MM.1S (cell line): ENCODE results near the gene WDR6.

Experiments
- DNase-seq: peaks from one replicate; pipeline ENCODE4 v3.0.0-alpha.2; 2015
- H2AFZ ChIP-seq: fragments of 300-600 bp; sonication (generic); 2 replicates; pipeline ENCODE4 v1.6.0; 2016; ENCODE audit warnings: antibody characterized with exemption, low read length
- H3F3A ChIP-seq: fragments of 300-600 bp; sonication (generic); 2 replicates; pipeline ENCODE4 v1.6.1; 2016; ENCODE audit warnings: mild to moderate bottlenecking, antibody characterized with exemption, low read length, moderate library complexity, mixed read lengths; ENCODE audit not compliant: insufficient read depth
- H3K27ac ChIP-seq: fragments of 300-600 bp; sonication (generic); 2 replicates; pipeline ENCODE4 v1.5.1; 2016; ENCODE audit warnings: mild to moderate bottlenecking, low read length
- H3K27me3 ChIP-seq: fragments of 300-600 bp; sonication (generic); replicated peaks from 2 replicates; pipeline ENCODE4 v1.6.0; 2016; ENCODE audit warnings: low read length; ENCODE audit not compliant: insufficient read depth
- H3K36me3 ChIP-seq: fragments of 300-600 bp; sonication (generic); replicated peaks from 2 replicates; pipeline ENCODE4 v1.6.1; 2016; ENCODE audit warnings: mild to moderate bottlenecking, low read length, mixed read lengths; ENCODE audit not compliant: insufficient read depth
- H3K4me1 ChIP-seq: fragments of 300-600 bp; sonication (generic); 2 replicates; pipeline ENCODE4 v1.6.1; 2016; ENCODE audit warnings: low read length, mixed read lengths
- H3K4me2 ChIP-seq: fragments of 300-600 bp; sonication (generic); 2 replicates; pipeline ENCODE4 v1.6.0; 2016; ENCODE audit warnings: low read depth, low read length
- H3K4me3 ChIP-seq: fragments of 300-600 bp; sonication (generic); 2 replicates; pipeline ENCODE4 v1.5.1; 2016; ENCODE audit warnings: low read length, mixed read lengths
- H3K79me2 ChIP-seq: fragments of 300-600 bp; sonication (generic); 2 replicates; pipeline ENCODE4 v1.6.1; 2016; ENCODE audit warnings: mixed run types, low read length, mixed read lengths
- H3K9ac ChIP-seq: fragments of 300-600 bp; sonication (generic); 2 replicates; pipeline ENCODE4 v1.6.1; 2016; ENCODE audit warnings: low read length, mixed read lengths
- H3K9me2 ChIP-seq: fragments of 300-600 bp; sonication (generic); replicated peaks from 2 replicates; pipeline ENCODE4 v1.6.1; 2016; ENCODE audit warnings: mild to moderate bottlenecking, low read length, mixed read lengths; ENCODE audit not compliant: insufficient read depth
- H3K9me3 ChIP-seq: fragments of 300-600 bp; sonication (generic); replicated peaks from 2 replicates; pipeline ENCODE4 v1.6.1; 2016; ENCODE audit warnings: mild to moderate bottlenecking, low read length, mixed read lengths; ENCODE audit not compliant: insufficient read depth
- H4K20me1 ChIP-seq: fragments of 300-600 bp; sonication (generic); 2 replicates; pipeline ENCODE4 v1.6.1; 2016; ENCODE audit warnings: mild to moderate bottlenecking, low read length, moderate library complexity, mixed read lengths; ENCODE audit not compliant: insufficient read depth
- EZH2 ChIP-seq: fragments of 300-600 bp; sonication (generic); optimal IDR thresholded peaks from 2 replicates; pipeline ENCODE3; 2017; ENCODE audit warnings: low read depth, mild to moderate bottlenecking, antibody characterized with exemption, low read length, mixed read lengths
- EZH2phosphoT487 ChIP-seq: fragments of 300-600 bp; sonication (generic); IDR thresholded peaks from 2 replicates; pipeline ENCODE4 v1.6.1; 2018; ENCODE audit warnings: antibody characterized with exemption, low read length
- TF ChIP-seq, protein P1 (sequence below): fragments of 300-600 bp; sonication (generic); IDR thresholded peaks from 2 replicates; pipeline ENCODE4 v1.5.1; 2016; ENCODE audit warnings: antibody characterized with exemption, low read length, mixed read lengths

Gene WDR6

DNA sequence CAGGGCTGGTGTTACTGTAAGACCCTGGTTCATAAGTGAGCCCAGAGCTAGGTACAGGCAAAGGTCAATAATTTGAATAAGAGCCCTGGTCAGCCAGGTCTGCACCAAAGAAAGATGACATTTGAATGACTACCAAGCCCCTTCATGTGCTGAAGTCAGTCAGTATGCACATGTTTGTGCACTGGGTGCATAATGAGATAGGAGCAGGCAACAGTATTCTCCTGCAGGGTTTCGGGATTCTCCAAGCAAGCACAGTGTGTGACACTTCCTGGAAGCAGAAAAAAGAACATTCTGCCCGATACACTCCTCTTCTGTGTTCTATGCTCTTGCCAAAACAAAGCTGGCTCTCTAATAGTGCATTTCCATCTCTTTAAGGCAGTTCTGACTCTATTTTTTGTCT, 27.5 kb downstream of the WDR6 start:
- Histone ChIP-seq H3K4me3 (no peak overlapping the region), H3K9ac (no peak overlapping the region), H3K27ac (no peak overlapping the region), H3K4me1 (no peaks in the 10 kb centered on the region), H3K9me2 (no peaks in the 10 kb centered on the region), H3K4me2 (no peak overlapping the region), H3K36me3 (peaks cover 9% of the 10 kb centered on the region; the same call in 1 of the 2 replicates), H3K79me2 (no peaks in the 10 kb centered on the region), H3K27me3 (no peaks in the 10 kb centered on the region), H3F3A (peaks cover 8% of the 10 kb centered on the region), H3K9me3 (no peaks in the 10 kb centered on the region), H4K20me1 (no peaks in the 10 kb centered on the region), H2AFZ (no peak overlapping the region)
- no peak for TF ChIP-seq EZH2
- no peak for TF ChIP-seq EZH2phosphoT487
- TF ChIP-seq, protein P1, sequence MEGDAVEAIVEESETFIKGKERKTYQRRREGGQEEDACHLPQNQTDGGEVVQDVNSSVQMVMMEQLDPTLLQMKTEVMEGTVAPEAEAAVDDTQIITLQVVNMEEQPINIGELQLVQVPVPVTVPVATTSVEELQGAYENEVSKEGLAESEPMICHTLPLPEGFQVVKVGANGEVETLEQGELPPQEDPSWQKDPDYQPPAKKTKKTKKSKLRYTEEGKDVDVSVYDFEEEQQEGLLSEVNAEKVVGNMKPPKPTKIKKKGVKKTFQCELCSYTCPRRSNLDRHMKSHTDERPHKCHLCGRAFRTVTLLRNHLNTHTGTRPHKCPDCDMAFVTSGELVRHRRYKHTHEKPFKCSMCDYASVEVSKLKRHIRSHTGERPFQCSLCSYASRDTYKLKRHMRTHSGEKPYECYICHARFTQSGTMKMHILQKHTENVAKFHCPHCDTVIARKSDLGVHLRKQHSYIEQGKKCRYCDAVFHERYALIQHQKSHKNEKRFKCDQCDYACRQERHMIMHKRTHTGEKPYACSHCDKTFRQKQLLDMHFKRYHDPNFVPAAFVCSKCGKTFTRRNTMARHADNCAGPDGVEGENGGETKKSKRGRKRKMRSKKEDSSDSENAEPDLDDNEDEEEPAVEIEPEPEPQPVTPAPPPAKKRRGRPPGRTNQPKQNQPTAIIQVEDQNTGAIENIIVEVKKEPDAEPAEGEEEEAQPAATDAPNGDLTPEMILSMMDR = no peak
- no peak for DNase-seq

GRCh38 chr3:49035281-49035680, 28.1 kb downstream of the WDR6 start:
- TF ChIP-seq EZH2phosphoT487 (no peak), EZH2 (no peak)
- TF ChIP-seq, protein P1 = no peak
- Histone ChIP-seq H3K9me2 (no peaks in the 10 kb centered on the region), H3K79me2 (no peaks in the 10 kb centered on the region), H3K4me3 (no peak overlapping the region), H3K27me3 (no peaks in the 10 kb centered on the region), H4K20me1 (no peaks in the 10 kb centered on the region), H3K36me3 (peaks cover 9% of the 10 kb centered on the region; the same call in 1 of the 2 replicates), H3K9me3 (no peaks in the 10 kb centered on the region), H3F3A (peaks cover 2% of the 10 kb centered on the region), H3K4me2 (no peak overlapping the region), H2AFZ (no peak overlapping the region), H3K27ac (no peak overlapping the region), H3K9ac (no peak overlapping the region), H3K4me1 (no peaks in the 10 kb centered on the region)
- DNase-seq = no peak

DNA sequence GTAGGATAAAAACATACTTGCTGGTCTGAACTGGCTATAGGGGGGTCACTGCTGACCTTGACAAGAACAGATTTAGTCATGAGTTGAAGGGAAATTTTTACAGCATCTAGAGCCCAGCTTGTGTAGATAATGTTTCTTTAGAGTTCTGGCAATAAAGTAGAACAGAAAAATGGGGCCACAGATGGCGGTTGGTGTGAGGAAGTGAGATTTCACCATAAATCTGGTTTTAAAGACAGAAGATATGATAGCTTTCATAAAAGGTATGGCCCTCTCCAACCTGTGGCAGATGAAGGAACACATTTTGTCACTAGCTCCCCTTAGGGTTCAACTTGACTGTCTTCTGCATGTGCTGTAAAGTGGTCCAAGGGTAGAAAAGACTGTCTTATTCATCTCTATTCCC, 46.4 kb downstream of the WDR6 start:
- no peaks in the 10 kb centered on the region for H3K27me3 ChIP-seq
- no peaks in the 10 kb centered on the region for H3K9me2 ChIP-seq
- no peak overlapping the region for H2AFZ ChIP-seq
- H3K4me3 ChIP-seq = no peak overlapping the region
- H3K79me2 ChIP-seq = peaks cover 14% of the 10 kb centered on the region
- no peaks in the 10 kb centered on the region for H3F3A ChIP-seq
- no peaks in the 10 kb centered on the region for H3K9me3 ChIP-seq
- no peak overlapping the region for H3K9ac ChIP-seq
- H3K4me1 ChIP-seq = no peaks in the 10 kb centered on the region
- H3K4me2 ChIP-seq = no peak overlapping the region
- no peak for DNase-seq
- TF ChIP-seq EZH2 (no peak), EZH2phosphoT487 (no peak)
- TF ChIP-seq, protein P1 = no peak
- no peaks in the 10 kb centered on the region for H4K20me1 ChIP-seq
- H3K27ac ChIP-seq = no peak overlapping the region
- H3K36me3 ChIP-seq = peaks cover 9% of the 10 kb centered on the region; the same call in 1 of the 2 replicates
